AG09319 (cell line): ENCODE data around the gene CEP57.
A peak's percentile ranks its signal among the peaks of the same experiment; 100 is the strongest.

Source experiments
- DNase-seq: peaks from one replicate; pipeline ENCODE4 v3.0.0-alpha.2; 2010; ENCODE audit warnings: low read depth; ENCODE audit errors: extremely low read depth
- CTCF ChIP-seq: IDR thresholded peaks from 2 replicates; pipeline ENCODE4 v1.5.1; 2011; ENCODE audit warnings: low read depth, mild to moderate bottlenecking, inconsistent platforms, low read length, moderate library complexity

The CEP57 gene

GRCh38 chr11:95821640-95822039, 31.3 kb downstream of the CEP57 start:
- no peak for DNase-seq
- no peak for TF ChIP-seq CTCF

- no peak for TF ChIP-seq CTCF
- no peak for DNase-seq
Measured at GRCh38 chr11:95827696-95828095, 37.4 kb downstream of the CEP57 start.

- TF ChIP-seq CTCF = no peak
- DNase-seq = no peak
Measured at GRCh38 chr11:95829580-95830259, 39.4 kb downstream of the CEP57 start.

GRCh38 chr11:95831198-95831883, 41.0 kb downstream of the CEP57 start:
- peak; percentile 75 for DNase-seq
- no peak for TF ChIP-seq CTCF

- no peak for DNase-seq
- TF ChIP-seq CTCF = no peak
Measured at GRCh38 chr11:95832763-95833162, 42.5 kb downstream of the CEP57 start.

GRCh38 chr11:95833378-95833777, 43.1 kb downstream of the CEP57 start:
- TF ChIP-seq CTCF = no peak
- DNase-seq = no peak

GRCh38 chr11:95835351-95835750, 45.1 kb downstream of the CEP57 start:
- no peak for TF ChIP-seq CTCF
- no peak for DNase-seq
